ENCODE measurements around the gene USP15.

- TF ChIP-seq CTCF (IDR thresholded peaks at IDR 0.05), result no peak
- no peak for TF ChIP-seq POLR2A (IDR thresholded peaks at IDR 0.05)
These were observed 136.5 kb downstream of the USP15 start for GRCh38 chr12:62396750-62397149.
